EH (cell line): ENCODE results near the gene KCNQ5.

Experiments
- DNase-seq: peaks from one replicate; pipeline ENCODE4 v3.0.0-alpha.2; 2015; ENCODE audit warnings: low read depth

The KCNQ5 gene

DNA sequence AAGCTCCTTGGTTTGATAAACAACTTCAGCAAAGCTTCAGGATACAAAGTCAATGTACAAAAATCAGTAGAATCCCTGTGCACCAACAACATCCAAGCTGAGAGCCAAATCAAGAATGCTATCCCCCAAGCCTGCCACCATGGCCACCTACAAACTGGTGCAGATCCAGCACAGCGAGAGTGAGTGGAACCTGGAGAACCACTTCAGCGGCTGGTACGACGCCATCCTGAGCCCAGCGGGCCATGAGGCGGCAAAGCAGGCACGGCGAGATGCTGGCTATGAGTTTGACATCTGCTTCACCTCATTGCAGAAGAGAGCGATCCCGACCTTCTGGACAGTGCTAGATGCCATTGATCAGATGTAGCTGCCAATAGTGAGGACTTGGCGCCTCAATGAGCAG lies 433.1 kb downstream of the KCNQ5 start:
- no peak for DNase-seq

DNA sequence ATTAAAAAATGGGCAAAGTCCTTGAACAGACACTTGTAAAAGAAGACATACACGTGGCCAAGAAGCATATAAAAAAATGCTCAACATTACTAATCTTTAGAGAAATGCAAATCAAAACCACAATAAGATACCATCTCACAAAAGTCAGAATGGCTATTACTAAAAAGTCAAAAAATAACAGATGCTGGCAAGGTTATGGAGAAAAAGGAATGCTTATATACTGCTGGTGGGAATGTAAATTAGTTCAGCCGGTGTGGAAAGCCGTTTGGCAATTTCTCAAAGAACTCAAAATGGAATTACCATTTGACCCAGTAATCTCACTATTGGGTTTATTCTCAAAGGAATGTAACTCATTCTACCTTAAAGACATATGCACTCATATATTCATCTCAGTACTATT lies 436.9 kb downstream of the KCNQ5 start:
- DNase-seq = peak; percentile 89

DNA sequence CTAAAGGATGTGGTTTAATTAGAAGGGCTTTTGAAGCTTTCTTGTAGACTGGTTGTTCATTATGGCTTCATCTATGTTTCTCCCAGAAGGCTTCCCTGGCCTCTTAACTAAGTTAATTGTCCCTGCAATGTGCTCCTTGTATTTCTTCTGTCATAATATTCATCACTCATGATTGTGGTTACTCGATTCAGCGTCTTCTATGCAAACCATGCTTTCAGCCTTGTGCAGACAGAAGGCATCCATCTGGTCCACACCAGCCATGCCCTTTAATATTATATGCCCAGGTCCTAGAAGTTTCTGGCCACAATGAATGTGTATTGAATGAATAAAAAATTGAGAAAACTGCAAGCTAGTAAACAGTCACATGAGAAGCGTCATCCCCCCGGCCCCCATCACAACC lies 440.3 kb downstream of the KCNQ5 start:
- DNase-seq = peak; percentile 28

DNA sequence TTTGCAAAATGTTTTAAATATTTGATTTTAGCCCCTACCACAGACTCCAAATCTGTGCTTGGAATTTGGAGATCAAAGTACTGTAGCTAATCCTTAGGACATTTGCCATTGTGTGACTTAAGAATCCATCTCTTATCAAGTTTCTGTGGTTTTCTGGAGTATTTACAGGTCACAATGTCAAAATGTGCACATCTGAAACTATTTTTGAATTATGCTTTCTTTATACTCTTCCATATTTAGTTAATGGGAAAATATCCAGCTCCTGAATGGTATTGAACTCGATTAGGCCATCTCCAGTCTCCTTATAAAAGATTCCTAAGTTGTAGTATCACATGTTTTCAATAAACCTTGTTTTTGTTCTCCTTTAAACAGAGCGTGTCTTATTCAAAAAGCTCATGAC lies 441.0 kb downstream of the KCNQ5 start:
- DNase-seq = peak; percentile 68

DNA sequence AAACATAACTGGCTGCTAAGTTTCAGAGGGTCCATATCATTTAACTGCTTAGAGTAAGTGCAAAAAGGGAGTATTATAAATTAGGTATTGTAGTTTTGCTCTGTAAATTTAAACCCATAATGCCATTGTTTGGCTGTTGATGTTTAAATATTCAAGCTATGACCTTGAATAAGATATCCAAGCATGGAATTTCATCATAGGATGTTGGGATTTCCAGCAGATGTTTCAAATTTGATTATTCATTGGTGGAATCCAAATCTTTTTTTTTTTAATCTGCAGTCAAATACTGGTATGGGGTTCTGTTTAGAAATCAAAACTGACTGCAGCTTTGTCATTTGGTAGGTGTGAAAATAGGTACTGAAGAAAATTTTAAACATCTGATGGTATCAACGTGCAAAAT lies 442.4 kb downstream of the KCNQ5 start:
- no peak for DNase-seq

DNA sequence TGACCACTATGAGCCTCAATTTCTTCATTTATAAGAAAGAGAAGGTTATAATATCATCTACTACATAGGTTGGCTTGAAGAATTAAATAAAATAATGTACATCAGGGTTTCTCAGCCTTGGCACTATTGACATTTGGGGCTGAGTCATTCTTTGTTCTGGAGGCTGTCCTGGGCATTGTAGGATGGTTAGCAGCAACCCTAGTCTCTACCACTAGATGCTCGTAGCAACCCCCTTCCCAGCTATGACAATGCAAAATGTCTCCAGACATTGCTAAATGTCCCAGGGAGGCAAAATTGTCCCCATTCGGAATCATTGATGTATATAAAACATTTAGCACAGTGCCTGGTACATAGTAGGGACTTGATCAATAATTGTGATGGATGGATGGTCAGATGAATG lies 451.4 kb downstream of the KCNQ5 start:
- no peak for DNase-seq

DNA sequence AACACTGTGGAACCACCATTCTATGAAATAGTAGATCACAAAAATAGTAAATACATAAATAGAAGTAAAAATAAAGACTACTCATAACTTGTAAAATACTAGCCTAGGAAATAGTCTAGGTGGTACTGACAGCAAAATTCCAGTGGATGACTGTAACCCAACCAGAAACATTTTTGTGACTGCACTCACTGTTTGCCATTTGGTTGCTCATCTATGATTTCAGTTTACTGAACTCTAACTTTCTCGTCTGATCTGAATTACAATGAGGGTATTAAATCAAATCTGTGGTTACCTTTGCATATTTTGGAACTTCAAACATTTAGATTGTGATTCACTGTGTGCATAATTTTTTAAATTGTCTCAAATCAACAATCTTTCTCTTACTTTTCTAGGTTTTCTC lies 452.3 kb downstream of the KCNQ5 start:
- DNase-seq = peak; percentile 74

DNA sequence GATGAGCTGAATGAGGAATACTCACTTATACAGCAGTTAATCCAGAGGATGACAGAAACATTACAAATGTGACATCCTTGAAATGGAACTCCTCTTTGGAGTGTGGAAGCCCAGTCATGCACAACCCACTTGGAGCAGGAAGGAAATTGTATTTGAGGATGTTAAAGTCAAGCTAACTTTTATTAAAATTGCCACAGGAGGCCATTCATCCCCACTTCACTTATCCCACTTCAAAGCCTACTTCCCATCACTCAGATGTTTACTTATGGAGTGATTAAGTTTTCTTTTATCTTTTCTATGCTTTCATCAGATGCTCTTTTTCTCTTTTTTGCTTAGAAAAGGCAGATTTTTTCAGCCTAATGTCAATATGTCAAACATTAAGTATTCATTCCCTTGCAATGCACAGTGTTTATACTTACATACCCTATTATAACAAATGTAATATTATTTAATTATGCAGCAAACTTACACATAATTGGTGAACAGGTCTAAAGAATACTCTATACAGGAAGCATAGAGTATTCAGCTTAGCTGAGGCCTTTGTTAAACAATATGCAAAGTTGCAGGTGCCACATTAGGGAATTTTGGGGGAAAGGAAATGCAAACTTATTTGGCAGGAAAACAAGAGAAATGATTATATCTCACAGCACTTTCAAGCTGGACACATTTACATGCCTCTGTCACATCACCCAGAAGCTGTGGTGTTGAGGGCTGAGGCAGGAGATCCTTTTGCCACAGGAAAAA lies 454.5 kb downstream of the KCNQ5 start:
- DNase-seq = peak; percentile 14

DNA sequence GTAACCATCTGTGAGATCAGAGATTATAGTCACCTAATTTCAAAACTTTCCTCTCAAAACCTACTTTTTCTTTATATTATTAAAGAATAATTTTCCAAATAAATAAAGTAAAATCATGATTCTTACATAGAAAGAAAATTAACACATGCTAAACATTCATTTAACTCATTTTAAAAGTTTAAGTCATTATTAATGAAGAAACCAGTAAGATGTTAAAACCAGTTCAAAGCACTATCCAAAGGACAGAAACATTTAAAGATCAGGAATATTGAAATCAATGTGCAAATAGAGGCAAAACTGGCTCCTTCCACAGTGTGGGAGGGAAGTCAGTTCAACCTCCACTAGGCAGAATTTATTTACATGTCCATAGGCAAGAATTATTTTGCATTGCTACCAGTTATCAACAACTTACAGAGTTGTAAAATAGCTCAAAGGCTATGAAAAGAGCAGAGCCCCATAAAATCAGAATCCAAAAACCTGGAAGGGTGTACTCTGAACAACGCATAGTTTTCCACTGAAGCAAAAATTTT lies 456.5 kb downstream of the KCNQ5 start:
- no peak for DNase-seq

DNA sequence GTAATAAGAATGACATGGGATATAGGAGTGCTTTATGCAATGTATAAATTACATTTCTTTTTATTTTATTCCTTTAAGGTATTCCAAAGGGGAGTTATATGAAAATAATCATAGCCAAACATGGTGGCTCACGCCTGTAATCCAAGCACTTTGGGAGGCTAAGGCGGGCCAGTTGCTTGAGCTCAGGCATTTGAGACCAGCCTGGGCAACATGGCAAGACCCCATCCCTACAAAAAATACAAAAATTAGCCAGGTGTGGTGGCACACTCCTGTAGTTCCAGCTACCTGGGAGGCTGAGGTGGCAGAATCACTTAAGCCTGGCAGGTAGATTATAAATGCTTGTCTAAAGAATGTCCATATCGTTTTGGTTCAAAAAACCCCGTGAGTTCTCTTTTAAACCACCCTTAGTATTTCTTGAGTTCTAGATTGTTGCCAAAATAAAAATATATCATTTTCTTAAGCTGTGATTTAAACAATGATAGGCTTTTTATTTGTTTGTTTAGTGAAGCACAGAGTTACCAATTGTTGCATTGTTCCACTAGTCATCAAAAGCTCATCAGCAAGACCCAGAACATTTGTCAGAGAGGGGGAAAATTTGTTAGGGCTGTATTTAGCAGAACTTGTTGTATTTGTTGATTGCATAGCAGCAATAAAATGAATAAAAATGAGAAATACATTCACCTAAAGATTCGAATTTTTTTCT lies 457.2 kb downstream of the KCNQ5 start:
- no peak for DNase-seq

DNA sequence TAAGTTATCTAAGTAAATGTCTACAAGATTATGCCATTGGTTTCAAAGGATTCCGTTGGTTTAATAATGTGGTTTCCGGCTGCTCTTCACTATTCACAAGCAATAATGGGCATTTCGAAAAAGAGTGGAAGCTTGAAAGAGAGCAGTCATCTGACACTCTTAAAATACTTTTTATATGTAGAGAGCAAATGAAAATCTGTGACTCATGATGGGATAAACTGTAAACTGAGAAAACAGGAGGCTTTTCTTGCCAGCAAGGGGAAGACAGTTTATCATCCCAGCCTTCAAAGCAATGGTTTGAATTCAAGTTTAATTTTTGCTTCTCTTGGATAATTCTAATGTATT lies 457.7 kb downstream of the KCNQ5 start:
- peak; percentile 87 for DNase-seq

DNA sequence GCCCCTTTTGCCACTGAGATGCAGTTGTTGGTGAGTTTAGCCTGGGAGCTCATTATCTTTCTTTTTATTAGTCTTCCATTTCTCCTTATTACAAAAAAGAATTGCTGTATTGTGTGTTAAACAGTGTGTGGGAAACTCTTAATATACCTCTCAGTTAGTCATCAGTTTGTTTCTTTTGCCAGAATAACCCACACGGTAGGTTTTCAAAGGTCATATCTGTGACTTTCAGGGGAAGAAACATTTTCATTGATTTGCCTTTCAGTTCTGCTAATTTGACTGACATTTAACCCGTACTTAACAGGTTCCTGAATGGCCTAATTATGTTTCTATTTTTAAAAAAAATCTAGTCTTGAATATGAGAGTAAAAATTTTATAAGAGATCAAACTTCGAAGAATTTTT lies 458.1 kb downstream of the KCNQ5 start:
- no peak for DNase-seq

DNA sequence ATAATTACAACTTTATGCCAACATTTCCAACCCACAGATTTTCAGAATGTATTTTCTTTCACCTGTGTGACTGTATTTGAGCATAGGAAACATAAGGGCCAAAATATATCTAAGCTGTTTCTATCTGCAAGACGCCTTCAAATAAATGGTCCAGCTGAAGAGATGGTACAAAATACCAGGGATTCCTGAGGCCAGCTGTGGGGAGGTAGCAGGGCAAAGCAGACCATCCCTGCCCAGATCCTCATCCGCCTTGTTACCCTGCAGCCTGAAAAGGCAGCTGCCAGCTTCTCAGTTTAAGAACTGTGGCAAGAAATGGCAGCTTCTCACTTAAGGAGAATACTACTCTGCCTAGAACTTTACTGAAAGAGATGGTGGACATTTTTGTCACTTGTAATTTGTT lies 460.1 kb downstream of the KCNQ5 start:
- DNase-seq = no peak

DNA sequence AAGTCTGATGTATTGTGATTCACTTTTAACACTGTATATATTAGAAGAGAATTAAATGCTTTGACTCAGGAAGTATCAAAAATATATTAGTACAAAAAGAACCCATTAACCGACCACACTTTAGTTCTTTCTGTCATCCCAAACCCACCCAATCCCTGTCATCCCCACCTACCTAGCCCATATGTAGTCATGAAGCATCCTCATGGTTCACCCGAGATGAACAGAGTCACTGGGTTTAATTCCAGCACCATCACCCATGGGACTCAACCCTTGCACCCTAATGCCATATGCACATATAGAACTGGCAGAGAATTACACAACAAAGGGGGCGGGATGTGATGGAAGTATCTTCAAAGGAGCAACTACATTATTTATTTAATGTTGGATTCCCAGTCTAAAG lies 462.0 kb downstream of the KCNQ5 start:
- no peak for DNase-seq

DNA sequence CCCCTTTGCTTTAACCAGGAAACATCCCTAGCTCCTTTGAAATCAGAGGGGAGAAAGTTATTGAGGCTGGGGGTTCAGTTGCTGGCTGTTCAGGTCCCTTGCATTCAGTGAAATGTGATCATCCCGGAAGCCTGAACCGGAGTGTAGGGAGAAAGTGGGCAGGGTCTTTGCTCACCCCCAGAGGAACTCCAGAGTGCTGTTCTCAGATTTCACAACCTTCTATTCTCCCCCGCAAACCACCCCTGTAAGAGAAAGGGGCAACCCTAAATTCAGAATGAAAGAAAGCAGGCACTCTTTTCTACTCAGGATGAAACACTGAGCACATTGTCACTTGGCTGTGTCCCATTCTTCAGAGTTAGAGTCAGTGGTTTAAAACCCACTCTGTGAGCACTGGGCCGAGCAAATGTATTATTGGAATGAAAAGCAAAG lies 463.6 kb downstream of the KCNQ5 start:
- DNase-seq = peak; percentile 48

DNA sequence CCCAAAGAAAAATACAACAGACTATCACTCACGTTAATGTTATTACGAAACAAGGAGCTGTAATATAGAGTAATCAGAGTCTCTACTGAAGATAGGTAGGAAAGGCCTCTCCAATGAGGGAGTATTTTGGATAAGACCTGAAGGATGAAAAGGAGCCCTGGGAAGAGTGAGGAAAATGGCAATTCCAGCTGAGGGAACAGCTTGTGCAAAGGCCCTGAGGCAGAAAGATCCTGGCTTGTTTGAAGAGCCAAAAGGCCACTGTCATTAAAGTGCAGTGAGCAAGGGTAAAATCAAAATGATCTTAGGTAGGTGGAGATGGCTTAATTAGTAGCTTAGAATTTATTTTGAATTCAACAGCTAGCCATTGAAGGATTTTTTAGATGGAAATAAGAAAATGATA lies 464.9 kb downstream of the KCNQ5 start:
- no peak for DNase-seq

DNA sequence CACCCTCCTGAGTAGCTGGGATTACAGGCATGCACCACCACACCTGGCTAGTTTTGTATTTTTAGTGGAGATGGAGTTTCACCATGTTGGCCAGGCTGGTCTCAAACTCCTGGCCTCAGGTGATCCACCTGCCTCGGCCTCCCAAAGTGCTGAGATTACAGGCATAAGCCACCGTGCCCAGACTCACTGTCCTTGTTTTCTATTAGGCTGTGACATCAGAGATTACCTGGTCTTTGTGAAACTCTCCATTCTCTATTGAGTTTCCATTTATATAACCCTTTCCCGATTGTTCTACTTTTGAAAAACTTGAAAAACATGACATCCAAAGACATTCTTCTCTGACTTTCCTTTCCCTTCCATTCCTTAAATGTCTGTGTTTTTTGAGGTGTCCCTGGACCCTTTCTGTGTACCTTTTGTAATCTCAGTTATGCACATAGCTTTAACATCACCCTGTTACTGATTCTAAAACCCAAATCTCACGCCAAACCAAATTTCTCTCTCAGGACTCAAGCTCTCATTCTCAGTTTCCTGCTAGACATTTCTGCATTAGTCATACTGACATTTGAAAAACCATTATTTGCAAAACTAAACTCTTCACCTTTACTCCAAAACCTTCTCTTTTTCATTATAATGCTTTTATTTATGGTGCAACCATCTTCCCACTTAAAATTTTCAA lies 466.4 kb downstream of the KCNQ5 start:
- DNase-seq = no peak

DNA sequence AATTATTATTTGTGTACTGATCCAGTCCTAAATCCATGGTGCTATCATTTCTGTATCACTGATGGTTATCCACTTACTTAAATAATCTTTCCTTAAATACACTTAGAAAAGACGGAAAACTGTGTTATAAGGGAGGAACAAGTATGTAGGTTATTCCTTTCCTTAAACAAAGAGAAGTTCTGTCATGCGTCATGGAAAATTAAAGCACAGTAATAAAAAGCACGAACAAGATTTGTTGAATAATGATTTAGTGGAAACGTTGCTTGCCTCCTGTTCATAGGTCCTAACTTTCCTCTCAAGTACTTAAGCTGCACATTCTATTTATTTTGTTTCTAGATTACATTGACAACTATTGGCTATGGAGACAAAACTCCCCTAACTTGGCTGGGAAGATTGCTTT lies 483.1 kb downstream of the KCNQ5 start:
- no peak for DNase-seq

DNA sequence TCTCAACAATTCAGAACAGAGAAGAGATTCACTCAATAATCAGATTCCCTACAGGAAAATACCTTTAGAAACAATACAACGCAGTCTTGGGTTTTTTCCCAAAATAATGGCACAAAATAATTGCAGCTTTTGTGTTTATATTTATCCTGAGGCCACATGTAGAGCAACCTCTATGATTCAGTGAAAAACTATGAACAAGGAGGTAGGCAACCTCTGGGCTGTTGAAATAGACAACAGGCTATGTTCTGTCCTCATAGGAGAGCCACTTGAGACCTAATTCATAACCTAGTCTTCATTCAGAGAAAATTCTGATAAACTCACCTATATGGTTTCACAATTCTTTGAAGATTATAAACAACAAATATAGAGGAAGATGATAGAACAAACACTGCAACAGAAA lies 485.2 kb downstream of the KCNQ5 start:
- no peak for DNase-seq

DNA sequence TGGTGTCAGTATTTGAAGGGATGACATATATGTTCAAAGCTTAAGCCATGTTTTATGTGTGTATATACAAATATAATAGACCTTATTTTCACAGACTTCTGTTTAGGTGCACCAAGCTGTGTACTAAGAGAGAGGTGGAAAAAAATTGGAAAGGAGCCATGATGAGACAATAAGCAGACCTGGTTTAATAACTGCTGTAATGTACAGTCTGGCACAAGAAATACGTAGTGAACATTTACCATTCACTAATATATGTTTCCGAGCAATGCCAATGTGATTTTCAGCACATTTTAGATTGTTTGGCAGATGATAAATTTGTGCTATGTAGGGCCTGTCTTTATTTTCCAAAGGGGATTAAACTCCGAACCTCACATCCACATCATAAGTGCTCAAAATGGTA lies 487.1 kb downstream of the KCNQ5 start:
- no peak for DNase-seq

DNA sequence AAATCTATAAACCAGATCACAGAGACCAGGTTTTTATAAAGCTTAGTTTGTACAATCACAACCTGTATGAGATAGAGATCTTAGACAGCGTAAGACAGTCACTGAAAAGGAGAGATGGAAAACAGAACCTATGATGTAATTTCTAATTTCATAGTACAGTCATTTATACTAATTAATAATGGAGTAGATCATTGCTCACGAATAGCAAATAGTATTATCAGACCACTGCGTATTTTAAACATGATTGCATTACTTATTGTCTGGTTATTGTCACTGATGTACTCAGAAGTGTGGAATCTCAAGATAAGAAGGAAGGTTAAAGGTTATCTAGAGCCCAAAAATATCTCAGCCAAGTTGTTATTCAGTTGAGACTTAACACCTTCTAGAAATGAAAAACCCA lies 487.8 kb downstream of the KCNQ5 start:
- DNase-seq = peak; percentile 16

DNA sequence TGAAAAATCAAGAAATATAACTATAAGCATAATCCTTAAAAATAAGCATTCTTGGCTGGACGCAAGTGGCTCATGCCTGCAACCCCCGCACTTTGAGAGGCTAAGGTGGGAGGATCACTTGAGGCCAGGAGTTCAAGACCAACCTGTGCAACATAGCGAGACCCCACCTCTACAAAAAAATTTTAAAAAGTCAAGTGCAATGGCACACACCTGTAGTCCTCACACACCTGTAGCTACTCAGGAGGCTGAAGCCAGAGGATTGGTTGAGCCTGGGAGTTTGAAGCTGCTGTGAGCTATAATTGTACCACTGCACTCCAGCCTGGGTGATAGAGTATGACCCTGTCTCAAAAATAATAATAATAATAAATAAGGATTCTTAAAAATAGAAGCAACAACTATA lies 494.5 kb downstream of the KCNQ5 start:
- DNase-seq = no peak

DNA sequence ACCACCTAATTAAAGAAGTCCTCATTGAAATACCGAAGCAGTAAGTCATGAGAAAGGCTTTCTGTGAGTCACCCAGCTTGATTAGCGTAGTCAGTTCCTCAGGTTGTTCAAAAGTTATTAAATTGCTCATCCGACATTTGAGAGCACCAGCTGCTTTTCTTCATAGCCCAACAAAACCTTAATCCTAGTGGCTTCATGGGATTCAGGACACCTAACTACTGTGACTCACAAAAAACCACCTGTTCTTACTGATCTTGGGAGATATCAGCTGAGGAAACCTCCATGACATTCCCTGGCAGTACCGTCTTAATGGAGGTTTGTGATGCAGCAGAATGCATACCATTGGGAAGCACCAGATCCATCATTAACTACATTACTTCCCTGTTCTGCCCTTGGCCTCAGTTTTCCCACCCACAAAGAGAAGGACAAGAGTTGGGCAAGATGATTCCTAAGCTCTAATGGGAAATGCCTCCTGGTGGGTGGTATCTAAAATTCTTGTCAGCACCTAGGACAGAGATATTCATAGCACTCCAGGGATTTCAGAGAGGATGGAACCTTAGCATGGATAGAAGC lies 499.6 kb downstream of the KCNQ5 start:
- peak; percentile 85 for DNase-seq
